Spleen (tissue), 11 donors: ENCODE measurements around the gene NEURL1. TPM values are rescaled to one million over a fixed set of nuclear protein-coding genes. Genes with fewer than 3 reads are reported as not detected.
"Not testable (repeated sequence)": the region's sequence is repeated elsewhere in the genome, so short reads cannot be mapped to it uniquely, and the experiment has no call there.

Experiments used
- DNase-seq: peaks from one replicate; pipeline ENCODE4 v3.0.0-alpha.2; 2020
- H3K27ac ChIP-seq, 8 donors: fragments of 200-600 bp; sonication (generic) in 7 of 8; 1 replicate in 4 of 8; 2 replicates in 4 of 8; pipeline versions ENCODE4 v1.5.0 to v1.8.0; 2016 to 2021; ENCODE audit warnings: inconsistent platforms in 4 of 8, mild to moderate bottlenecking in 4 of 8, moderate library complexity in 1 of 8
- H3K27me3 ChIP-seq, 7 donors: fragments of 200-600 bp; sonication (generic) in 6 of 7; replicated peaks in 1 of 7; 1 replicate in 4 of 7; 2 replicates in 3 of 7; pipeline versions ENCODE4 v1.5.0 to v1.8.0; 2016 to 2021; ENCODE audit warnings: inconsistent platforms in 3 of 7, mild to moderate bottlenecking in 1 of 7
- H3K36me3 ChIP-seq, 6 donors: fragments of 200-600 bp; sonication (generic) in 5 of 6; 1 replicate in 4 of 6; 2 replicates in 2 of 6; pipeline versions ENCODE4 v1.5.0 to v1.8.0; 2016 to 2021; ENCODE audit warnings: inconsistent platforms in 2 of 6
- H3K4me1 ChIP-seq, 6 donors: fragments of 200-600 bp; sonication (generic) in 5 of 6; 1 replicate in 3 of 6; 2 replicates in 3 of 6; pipeline versions ENCODE4 v1.5.0 to v1.8.0; 2016 to 2021; ENCODE audit warnings: inconsistent platforms in 3 of 6
- H3K4me3 ChIP-seq, 8 donors: fragments of 200-600 bp; sonication (generic) in 7 of 8; 1 replicate in 4 of 8; 2 replicates in 4 of 8; pipeline versions ENCODE4 v1.5.0 to v1.8.0; 2016 to 2021; ENCODE audit warnings: inconsistent platforms in 4 of 8, mild to moderate bottlenecking in 4 of 8, moderate library complexity in 2 of 8
- H3K9me3 ChIP-seq, 8 donors: fragments of 200-600 bp; sonication (generic) in 7 of 8; 1 replicate in 4 of 8; 2 replicates in 4 of 8; pipeline versions ENCODE4 v1.5.0 to v1.8.0; 2016 to 2021; ENCODE audit warnings: inconsistent platforms in 4 of 8
- POLR2A ChIP-seq, 3 donors: fragments of 450-650 bp; IDR thresholded peaks; one replicate each; pipeline ENCODE4 v1.5.1; 2017; ENCODE audit warnings: antibody characterized with exemption in 3 of 3, mild to moderate bottlenecking in 1 of 3
- POLR2AphosphoS5 ChIP-seq, 3 donors: sonication (generic); formaldehyde crosslinking; IDR thresholded peaks; one replicate each; pipeline ENCODE4 v1.5.1; 2017; ENCODE audit warnings: antibody characterized with exemption in 3 of 3
- WGBS, 5 donors: extraction: QIAGEN DNeasy Blood & Tissue Kit in 3 of 5; methylation state at CpG; one replicate each; pipeline versions ENCODE4 v1.1.5 to v1.1.7; 2013 to 2018; 5-methylcytosine and 5-hydroxymethylcytosine counted together
- intact Hi-C: fragments of 100-400 bp; cut with DNase I; formaldehyde crosslinking; loops from one replicate; pipeline ENCODE4 v1.15.0; 2023; ENCODE audit warnings: low total_unique reads
- polyA plus RNA-seq, 3 donors: library from polyadenylated mRNA; stranded (reverse); fragments of 200-250 nt; gene quantifications; one replicate each; pipeline ENCODE4 v1.2.1, GENCODE V29; 2013
- total RNA-seq, 7 donors: library from RNA; depleted of rRNA in 3 of 7; stranded (reverse); fragments of >200 nt in 3 of 7; fragmentation: NEBNext Ultra II Directional in 4 of 7; extraction: Animal tissue kit (Norgen Biotek cat#: 25700) in 4 of 7; gene quantifications; one replicate each; pipeline versions ENCODE4 v1.1.0 to v1.2.1, GENCODE V29; 2016 to 2021
- TF ChIP-seq, protein P1 (sequence below), 11 experiments: fragments of 200-600 bp in 7 of 11; fragments of 450-650 bp in 4 of 11; sonication (generic) in 4 of 11; IDR thresholded peaks in 8 of 11; conservative IDR thresholded peaks in 3 of 11; 1 replicate in 7 of 11; 2 replicates in 4 of 11; pipeline versions ENCODE4 v1.4.0 to v1.8.0; 2016 to 2021; ENCODE audit warnings: antibody characterized with exemption in 11 of 11, inconsistent platforms in 4 of 11, mild to moderate bottlenecking in 1 of 11
- donor health status: healthy with polysubstance abuse.
- donor health status: DM: no; HTN: no; CAD: no; lungs with moderate emphysema.
- donor health status: DM: no; HTN: no; CAD: no.
- donor health status: Bipolar disorder and iron deficiency.
- donor health status: healthy.
- donor health status: DM: no; HTN: no; CAD: no.
- donor health status: DM: yes; HTN: yes; CAD: no.

NEURL1 gene
- total and polyA plus RNA-seq, 10 donors: 0.43 to 3.6 (median 2.3) TPM

GRCh38 chr10:103517234-103518085 is 24.0 kb downstream of the NEURL1 start:
- DNase-seq: peak; percentile 19

DNA sequence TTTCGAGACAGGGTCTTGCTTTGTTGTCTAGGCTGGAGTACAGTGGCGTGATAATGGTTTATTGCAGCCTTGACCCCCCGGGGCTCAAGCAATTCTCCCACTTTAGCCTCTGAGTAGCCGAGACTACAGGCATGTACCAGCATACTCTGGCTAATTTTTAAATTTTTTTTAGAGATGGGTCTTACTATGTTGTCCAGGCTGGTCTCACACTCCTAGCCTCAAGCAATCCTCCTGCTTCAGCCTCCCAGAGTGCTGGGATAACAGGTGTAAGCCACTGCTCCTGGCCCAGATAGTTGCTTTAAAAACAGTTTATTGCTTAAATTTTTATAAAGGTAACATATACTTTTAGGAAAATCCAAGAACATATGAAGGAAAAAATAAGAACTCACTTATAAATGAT is 26.3 kb downstream of the NEURL1 start:
- TF ChIP-seq POLR2A (IDR thresholded peaks at IDR 0.05) (no peak), POLR2AphosphoS5 (IDR thresholded peaks at IDR 0.05) (no peak)
- TF ChIP-seq, protein P1, sequence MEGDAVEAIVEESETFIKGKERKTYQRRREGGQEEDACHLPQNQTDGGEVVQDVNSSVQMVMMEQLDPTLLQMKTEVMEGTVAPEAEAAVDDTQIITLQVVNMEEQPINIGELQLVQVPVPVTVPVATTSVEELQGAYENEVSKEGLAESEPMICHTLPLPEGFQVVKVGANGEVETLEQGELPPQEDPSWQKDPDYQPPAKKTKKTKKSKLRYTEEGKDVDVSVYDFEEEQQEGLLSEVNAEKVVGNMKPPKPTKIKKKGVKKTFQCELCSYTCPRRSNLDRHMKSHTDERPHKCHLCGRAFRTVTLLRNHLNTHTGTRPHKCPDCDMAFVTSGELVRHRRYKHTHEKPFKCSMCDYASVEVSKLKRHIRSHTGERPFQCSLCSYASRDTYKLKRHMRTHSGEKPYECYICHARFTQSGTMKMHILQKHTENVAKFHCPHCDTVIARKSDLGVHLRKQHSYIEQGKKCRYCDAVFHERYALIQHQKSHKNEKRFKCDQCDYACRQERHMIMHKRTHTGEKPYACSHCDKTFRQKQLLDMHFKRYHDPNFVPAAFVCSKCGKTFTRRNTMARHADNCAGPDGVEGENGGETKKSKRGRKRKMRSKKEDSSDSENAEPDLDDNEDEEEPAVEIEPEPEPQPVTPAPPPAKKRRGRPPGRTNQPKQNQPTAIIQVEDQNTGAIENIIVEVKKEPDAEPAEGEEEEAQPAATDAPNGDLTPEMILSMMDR (IDR thresholded peaks at IDR 0.05 in 8 of 11, conservative IDR thresholded peaks at IDR 0.05 in 3 of 11): no peak
- H3K4me1 ChIP-seq: peaks cover 3 to 10% (median 8%) of the 10 kb centered on the region in 6 donors
- intact Hi-C loops: no loop called here
- DNase-seq: no peak
- WGBS, 5 donors: 65 to 83% (median 69%) methylated on average over 4 of the region's 4 CpGs
- no peak overlapping the region for H3K4me3 ChIP-seq
- H3K36me3 ChIP-seq: no peaks in the 10 kb centered on the region
- H3K9me3 ChIP-seq: no peaks in the 10 kb centered on the region
- no peak overlapping the region for H3K27ac ChIP-seq
- no peaks in the 10 kb centered on the region for H3K27me3 ChIP-seq

More at GRCh38 chr10:103517234-103518085, 24.0 kb downstream of the NEURL1 start:
- H3K4me3 ChIP-seq: no peak overlapping the region
- intact Hi-C loops: no loop called here
- H3K27ac ChIP-seq: no peak overlapping the region
- TF ChIP-seq, protein P1 (IDR thresholded peaks at IDR 0.05 in 8 of 11, conservative IDR thresholded peaks at IDR 0.05 in 3 of 11): no peak
- TF ChIP-seq POLR2AphosphoS5 (IDR thresholded peaks at IDR 0.05) (no peak), POLR2A (IDR thresholded peaks at IDR 0.05) (no peak)
- WGBS, 5 donors: 91 to 100% (median 95%) methylated on average over 5 of the region's 5 CpGs
- H3K36me3 ChIP-seq: no peaks in the 10 kb centered on the region
- peaks cover 3 to 14% (median 8%) of the 10 kb centered on the region in 6 donors for H3K4me1 ChIP-seq
- no peaks in the 10 kb centered on the region for H3K9me3 ChIP-seq
- no peaks in the 10 kb centered on the region for H3K27me3 ChIP-seq

- intact Hi-C loops, H3K27ac ChIP-seq, H3K4me1 ChIP-seq, DNase-seq, H3K9me3 ChIP-seq, H3K4me3 ChIP-seq, H3K36me3 ChIP-seq, H3K27me3 ChIP-seq: not testable (repeated sequence)
- 88 to 94% (median 91%) methylated on average over 7 of the region's 7 CpGs for WGBS, 5 donors
These were observed 28.5 kb downstream of the NEURL1 start for GRCh38 chr10:103522006-103522405.

- intact Hi-C loops: no loop called here
- no peaks in the 10 kb centered on the region for H3K36me3 ChIP-seq
- no peak overlapping the region for H3K4me3 ChIP-seq
- TF ChIP-seq POLR2A (IDR thresholded peaks at IDR 0.05) (no peak), POLR2AphosphoS5 (IDR thresholded peaks at IDR 0.05) (no peak)
- TF ChIP-seq, protein P1 (IDR thresholded peaks at IDR 0.05 in 8 of 11, conservative IDR thresholded peaks at IDR 0.05 in 3 of 11): no peak
- peaks cover 0 to 20% (median 0%) of the 10 kb centered on the region in 7 donors for H3K27me3 ChIP-seq
- H3K27ac ChIP-seq: no peak overlapping the region
- no peak for DNase-seq
- no peaks in the 10 kb centered on the region for H3K4me1 ChIP-seq
- WGBS, 5 donors: 85 to 93% (median 91%) methylated on average over 4 of the region's 4 CpGs
- H3K9me3 ChIP-seq: peaks cover 0 to 10% (median 0%) of the 10 kb centered on the region in 8 donors
These were observed 30.2 kb downstream of the NEURL1 start for GRCh38 chr10:103523683-103524082.
